ENCODE results near the gene UBE2G1. TPM values are rescaled to one million over a fixed set of nuclear protein-coding genes. Genes with fewer than 3 reads are reported as not detected.

Gene UBE2G1
- polyA plus RNA-seq, 1 donor from 2014 or later = 65.8 TPM

DNA sequence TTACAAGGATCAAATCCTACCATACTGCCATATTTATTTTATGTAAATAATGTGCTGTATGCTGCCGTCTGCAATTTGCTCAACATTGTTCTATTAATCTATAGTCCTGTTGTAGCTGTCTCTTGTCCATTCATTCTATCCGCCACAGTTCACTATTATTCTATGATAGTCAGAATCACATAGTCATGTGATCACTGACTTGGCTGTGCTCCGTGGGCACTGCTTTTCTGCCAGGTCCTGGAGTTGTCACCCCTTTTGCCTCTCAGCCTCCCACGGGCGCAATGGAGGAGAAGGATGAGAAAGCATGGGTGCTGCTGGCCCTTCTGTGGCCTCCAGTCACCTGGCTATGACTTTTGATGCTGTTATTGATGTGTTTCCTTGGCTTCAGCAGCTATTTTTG lies 65.4 kb downstream of the UBE2G1 start:
- H2AFZ ChIP-seq (ENCODE audit: low read depth, low read length) = no peak overlapping the region
- H3K9me3 ChIP-seq (ENCODE audit: low read length) = no peaks in the 10 kb centered on the region
- H4K20me1 ChIP-seq (ENCODE audit: insufficient read depth) = no peaks in the 10 kb centered on the region
- no peak overlapping the region for H3K27ac ChIP-seq (ENCODE audit: low read length)
- no peak overlapping the region for H3K9ac ChIP-seq (ENCODE audit: low read length)
- no peaks in the 10 kb centered on the region for H3K36me3 ChIP-seq (ENCODE audit: insufficient read depth, low read length)
- peaks cover 12% of the 10 kb centered on the region for H3K79me2 ChIP-seq (replicated peaks; ENCODE audit: insufficient read depth, low read length)
- no peak overlapping the region for H3K4me2 ChIP-seq (ENCODE audit: low read length)
- H3K27me3 ChIP-seq (ENCODE audit: insufficient read depth, low read depth, low read length) = no peaks in the 10 kb centered on the region
- no peak overlapping the region for H3K4me3 ChIP-seq (ENCODE audit: low read length)
- no peaks in the 10 kb centered on the region for H3F3A ChIP-seq (ENCODE audit: insufficient read depth, low read length, poor library complexity, severe bottlenecking)
- TF ChIP-seq TAF1 (IDR thresholded peaks at IDR 0.05; ENCODE audit: low read depth) (no peak), MXI1 (conservative IDR thresholded peaks at IDR 0.05; ENCODE audit: poor library complexity, severe bottlenecking) (no peak)
- H3K9me2 ChIP-seq (ENCODE audit: insufficient read depth, low read length) = no peaks in the 10 kb centered on the region

DNA sequence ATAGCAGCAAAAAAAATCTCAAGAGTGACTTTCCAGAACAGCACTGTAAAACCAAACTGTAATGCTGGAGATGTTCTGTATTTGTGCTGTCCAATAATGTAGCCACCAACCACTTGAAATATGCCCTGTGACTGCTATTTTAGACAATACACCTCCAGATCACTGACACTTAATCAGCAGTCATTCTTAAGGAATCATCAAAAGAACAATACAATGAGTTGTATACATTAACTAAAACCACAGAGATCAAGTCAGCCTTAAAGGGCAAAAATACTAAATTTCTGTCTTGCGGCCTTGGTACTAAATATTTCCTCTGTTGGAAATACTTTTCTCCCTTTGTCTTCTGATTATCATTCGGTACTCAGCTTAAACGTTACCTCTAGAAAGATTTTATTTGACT lies 69.1 kb downstream of the UBE2G1 start:
- no peaks in the 10 kb centered on the region for H3K27me3 ChIP-seq (ENCODE audit: insufficient read depth, low read depth, low read length)
- peaks cover 3% of the 10 kb centered on the region for H3K79me2 ChIP-seq (replicated peaks; ENCODE audit: insufficient read depth, low read length)
- H3K9me3 ChIP-seq (ENCODE audit: low read length) = no peaks in the 10 kb centered on the region
- H3K9me2 ChIP-seq (ENCODE audit: insufficient read depth, low read length) = no peaks in the 10 kb centered on the region
- H2AFZ ChIP-seq (ENCODE audit: low read depth, low read length) = no peak overlapping the region
- no peak overlapping the region for H3K4me3 ChIP-seq (ENCODE audit: low read length)
- no peaks in the 10 kb centered on the region for H3K36me3 ChIP-seq (ENCODE audit: insufficient read depth, low read length)
- no peak overlapping the region for H3K27ac ChIP-seq (ENCODE audit: low read length)
- no peaks in the 10 kb centered on the region for H4K20me1 ChIP-seq (ENCODE audit: insufficient read depth)
- no peak for TF ChIP-seq SMC3 (conservative IDR thresholded peaks at IDR 0.05; ENCODE audit: poor library complexity)
- TF ChIP-seq TAF1 (IDR thresholded peaks at IDR 0.05; ENCODE audit: low read depth) = no peak
- no peak for TF ChIP-seq EZH2 (IDR thresholded peaks at IDR 0.05; ENCODE audit: borderline replicate concordance, insufficient read depth, low read length, poor library complexity, severe bottlenecking)
- no peak for TF ChIP-seq MXI1 (conservative IDR thresholded peaks at IDR 0.05; ENCODE audit: poor library complexity, severe bottlenecking)
- no peak for TF ChIP-seq EP300 (conservative IDR thresholded peaks at IDR 0.05; ENCODE audit: poor library complexity, severe bottlenecking)
- TF ChIP-seq, protein P1, sequence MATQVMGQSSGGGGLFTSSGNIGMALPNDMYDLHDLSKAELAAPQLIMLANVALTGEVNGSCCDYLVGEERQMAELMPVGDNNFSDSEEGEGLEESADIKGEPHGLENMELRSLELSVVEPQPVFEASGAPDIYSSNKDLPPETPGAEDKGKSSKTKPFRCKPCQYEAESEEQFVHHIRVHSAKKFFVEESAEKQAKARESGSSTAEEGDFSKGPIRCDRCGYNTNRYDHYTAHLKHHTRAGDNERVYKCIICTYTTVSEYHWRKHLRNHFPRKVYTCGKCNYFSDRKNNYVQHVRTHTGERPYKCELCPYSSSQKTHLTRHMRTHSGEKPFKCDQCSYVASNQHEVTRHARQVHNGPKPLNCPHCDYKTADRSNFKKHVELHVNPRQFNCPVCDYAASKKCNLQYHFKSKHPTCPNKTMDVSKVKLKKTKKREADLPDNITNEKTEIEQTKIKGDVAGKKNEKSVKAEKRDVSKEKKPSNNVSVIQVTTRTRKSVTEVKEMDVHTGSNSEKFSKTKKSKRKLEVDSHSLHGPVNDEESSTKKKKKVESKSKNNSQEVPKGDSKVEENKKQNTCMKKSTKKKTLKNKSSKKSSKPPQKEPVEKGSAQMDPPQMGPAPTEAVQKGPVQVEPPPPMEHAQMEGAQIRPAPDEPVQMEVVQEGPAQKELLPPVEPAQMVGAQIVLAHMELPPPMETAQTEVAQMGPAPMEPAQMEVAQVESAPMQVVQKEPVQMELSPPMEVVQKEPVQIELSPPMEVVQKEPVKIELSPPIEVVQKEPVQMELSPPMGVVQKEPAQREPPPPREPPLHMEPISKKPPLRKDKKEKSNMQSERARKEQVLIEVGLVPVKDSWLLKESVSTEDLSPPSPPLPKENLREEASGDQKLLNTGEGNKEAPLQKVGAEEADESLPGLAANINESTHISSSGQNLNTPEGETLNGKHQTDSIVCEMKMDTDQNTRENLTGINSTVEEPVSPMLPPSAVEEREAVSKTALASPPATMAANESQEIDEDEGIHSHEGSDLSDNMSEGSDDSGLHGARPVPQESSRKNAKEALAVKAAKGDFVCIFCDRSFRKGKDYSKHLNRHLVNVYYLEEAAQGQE (IDR thresholded peaks at IDR 0.05; ENCODE audit: borderline replicate concordance) = no peak
- no peak for TF ChIP-seq RAD21 (conservative IDR thresholded peaks at IDR 0.05)
- no peak for TF ChIP-seq POLR2AphosphoS5 (IDR thresholded peaks at IDR 0.05)
- TF ChIP-seq CTCF (IDR thresholded peaks at IDR 0.05; ENCODE audit: poor library complexity, severe bottlenecking) = no peak
- H3K9ac ChIP-seq (ENCODE audit: low read length) = no peak overlapping the region
- H3K4me2 ChIP-seq (ENCODE audit: low read length) = no peak overlapping the region
- no peaks in the 10 kb centered on the region for H3F3A ChIP-seq (ENCODE audit: insufficient read depth, low read length, poor library complexity, severe bottlenecking)

- Histone ChIP-seq H3K79me2 (replicated peaks; ENCODE audit: insufficient read depth, low read length) (peaks cover 3% of the 10 kb centered on the region), H3F3A (ENCODE audit: insufficient read depth, low read length, poor library complexity, severe bottlenecking) (no peaks in the 10 kb centered on the region), H3K4me3 (ENCODE audit: low read length) (no peak overlapping the region), H2AFZ (ENCODE audit: low read depth, low read length) (no peak overlapping the region), H3K9ac (ENCODE audit: low read length) (no peak overlapping the region), H4K20me1 (ENCODE audit: insufficient read depth) (no peaks in the 10 kb centered on the region), H3K9me3 (ENCODE audit: low read length) (no peaks in the 10 kb centered on the region), H3K27ac (ENCODE audit: low read length) (no peak overlapping the region), H3K27me3 (ENCODE audit: insufficient read depth, low read depth, low read length) (no peaks in the 10 kb centered on the region), H3K9me2 (ENCODE audit: insufficient read depth, low read length) (no peaks in the 10 kb centered on the region), H3K36me3 (ENCODE audit: insufficient read depth, low read length) (no peaks in the 10 kb centered on the region), H3K4me2 (ENCODE audit: low read length) (no peak overlapping the region)
- no peak for TF ChIP-seq RAD21 (conservative IDR thresholded peaks at IDR 0.05)
- no peak for TF ChIP-seq MXI1 (conservative IDR thresholded peaks at IDR 0.05; ENCODE audit: poor library complexity, severe bottlenecking)
- no peak for TF ChIP-seq EP300 (conservative IDR thresholded peaks at IDR 0.05; ENCODE audit: poor library complexity, severe bottlenecking)
- TF ChIP-seq POLR2AphosphoS5 (IDR thresholded peaks at IDR 0.05) = no peak
- TF ChIP-seq SMC3 (conservative IDR thresholded peaks at IDR 0.05; ENCODE audit: poor library complexity) = no peak
- TF ChIP-seq, protein P1 (IDR thresholded peaks at IDR 0.05; ENCODE audit: borderline replicate concordance) = no peak
- TF ChIP-seq EZH2 (IDR thresholded peaks at IDR 0.05; ENCODE audit: borderline replicate concordance, insufficient read depth, low read length, poor library complexity, severe bottlenecking) = no peak
- TF ChIP-seq CTCF (IDR thresholded peaks at IDR 0.05; ENCODE audit: poor library complexity, severe bottlenecking) = no peak
- TF ChIP-seq TAF1 (IDR thresholded peaks at IDR 0.05; ENCODE audit: low read depth) = no peak
Observed at GRCh38 chr17:4295686-4296085, 70.8 kb downstream of the UBE2G1 start.

Measured in neural cell (in vitro differentiated cells).